Measurements from ENCODE around the gene TMEM247. TPM values are rescaled to one million over a fixed set of nuclear protein-coding genes. Genes with fewer than 3 reads are reported as not detected.
A peak's percentile ranks its signal among the peaks of the same experiment; 100 is the strongest.

Gene TMEM247
- total and polyA plus RNA-seq, 2 of the 8 experiments (the other 6 are each of a cell fraction or from before 2014, with no cell fraction given) = not detected

DNA sequence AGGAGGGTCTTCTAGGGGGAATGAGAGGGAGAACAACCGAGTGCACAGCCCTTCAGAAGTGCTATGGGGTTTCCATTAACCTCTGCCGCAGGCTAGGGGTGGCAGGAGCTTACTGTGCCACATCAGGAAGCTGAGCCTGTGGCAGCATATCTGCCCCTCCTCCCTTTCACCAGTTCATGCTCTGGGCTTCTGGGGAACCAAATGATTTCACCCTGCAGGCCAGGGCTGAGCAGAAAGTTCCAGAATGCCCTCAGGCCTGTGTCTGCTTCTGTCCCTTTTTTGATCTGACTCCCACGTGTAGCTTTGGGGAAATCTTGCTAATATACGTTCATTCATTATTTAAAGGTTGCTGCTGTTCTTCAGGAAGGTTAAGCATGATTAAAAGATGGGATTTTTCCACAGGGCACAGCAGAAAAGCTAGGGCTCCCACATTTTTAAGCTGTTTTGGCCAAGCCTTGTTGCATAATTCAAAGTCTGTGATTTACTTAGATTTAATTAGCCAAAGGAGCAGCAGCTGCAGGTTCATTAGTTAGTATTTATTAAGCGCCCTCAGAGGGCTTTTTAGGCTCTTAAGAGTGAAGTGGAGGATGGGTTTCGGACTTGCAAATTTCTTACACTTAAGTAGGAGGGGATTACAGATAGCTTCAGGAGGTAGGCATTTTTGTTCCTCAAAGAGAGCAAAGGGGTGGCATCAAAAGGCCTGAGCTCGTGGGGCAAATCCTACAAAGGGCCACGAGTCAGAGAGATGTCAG is 10.2 kb downstream of the TMEM247 start:
- no peak overlapping the region for H3K4me3 ChIP-seq (ENCODE audit: extremely low read depth in 1 of 4, insufficient read depth in 2 of 4, low read depth in 3 of 4, low read length in 4 of 4)
- no peak overlapping the region for H2AK5ac ChIP-seq (ENCODE audit: low read depth, low read length)
- H3K4ac ChIP-seq (replicated peaks; ENCODE audit: insufficient read length, low read depth, low read length) = no peak overlapping the region
- H3K9me3 ChIP-seq (ENCODE audit: insufficient read depth in 2 of 2, low read depth in 1 of 2, low read length in 1 of 2) = no peaks in the 10 kb centered on the region
- no peak overlapping the region for H3K9ac ChIP-seq (replicated peaks in 1 of 4; ENCODE audit: extremely low read depth in 1 of 4, low read depth in 3 of 4, low read length in 3 of 4)
- no peak overlapping the region for H2AFZ ChIP-seq (ENCODE audit: low read length)
- no peak overlapping the region for H2BK5ac ChIP-seq (ENCODE audit: low read depth, low read length)
- H4K91ac ChIP-seq (replicated peaks; ENCODE audit: insufficient read length, low read length) = no peak overlapping the region
- peak overlapping the region; percentile 21; the same call in 1 of the 2 replicates for H2BK15ac ChIP-seq (ENCODE audit: low read length)
- H3K36me3 ChIP-seq (ENCODE audit: control insufficient read depth in 2 of 4, insufficient read depth in 4 of 4, low read length in 3 of 4) = no peaks in the 10 kb centered on the region
- H3K14ac ChIP-seq (ENCODE audit: insufficient read length) = no peak overlapping the region
- no peak for DNase-seq (ENCODE audit: low read depth in 1 of 2, low spot score in 2 of 2)
- no peak overlapping the region for H2BK20ac ChIP-seq (ENCODE audit: low read length)
- H3K27ac ChIP-seq (ENCODE audit: low read depth, low read length) = no peak overlapping the region
- H2BK12ac ChIP-seq (ENCODE audit: low read depth, low read length) = no peak overlapping the region
- no peaks in the 10 kb centered on the region for H3K23me2 ChIP-seq (ENCODE audit: low read depth, low read length)
- H3K23ac ChIP-seq (ENCODE audit: insufficient read length) = no peak overlapping the region
- H3K79me2 ChIP-seq (ENCODE audit: control insufficient read depth in 1 of 2, insufficient read depth in 2 of 2, low read length in 2 of 2) = no peaks in the 10 kb centered on the region
- H3K18ac ChIP-seq (ENCODE audit: extremely low read depth, low read length) = no peak overlapping the region; the same call in 1 of the 2 replicates
- 79% methylated on average over 8 of the region's 8 CpGs; no CpG with 5 or more reads in 1 of the 2 experiments for WGBS, 2 experiments (ENCODE audit: extremely low coverage in 1 of 2, insufficient coverage in 1 of 2, insufficient read length in 1 of 2, insufficient replicate concordance in 2 of 2, low coverage in 1 of 2, low lambda C conversion rate in 2 of 2, missing lambda C conversion rate in 1 of 2)
- peaks cover 0 to 15% (median 7%) of the 10 kb centered on the region in 4 experiments; a peak in 4 of 7 replicates for H3K4me1 ChIP-seq (replicated peaks in 1 of 4; ENCODE audit: control insufficient read depth in 3 of 4, insufficient read depth in 4 of 4, low read length in 3 of 4)
- no peaks in the 10 kb centered on the region for H4K20me1 ChIP-seq (replicated peaks in 1 of 2; ENCODE audit: control insufficient read depth in 1 of 2, insufficient read depth in 2 of 2, low read length in 2 of 2)
- no peak overlapping the region for H2BK120ac ChIP-seq (replicated peaks; ENCODE audit: low read depth, low read length)
- no peak overlapping the region for H3K4me2 ChIP-seq (ENCODE audit: insufficient read depth in 1 of 2, low read depth in 2 of 2, low read length in 2 of 2)
- no peaks in the 10 kb centered on the region for H3K79me1 ChIP-seq (ENCODE audit: low read depth, low read length)
- H4K8ac ChIP-seq (ENCODE audit: extremely low read depth, insufficient read depth, low read length) = no peak overlapping the region
- H4K5ac ChIP-seq (ENCODE audit: insufficient read length, low read depth, low read length) = no peak overlapping the region
- POLR2A ChIA-PET (ENCODE audit: partially characterized antibody) = interaction anchor here (0.9 kb wide), 1 partner anchor 66 kb away, joined by 4 read pairs; no protein-coding TSS in a partner anchor
- H3K27me3 ChIP-seq (replicated peaks in 1 of 4; ENCODE audit: control insufficient read depth in 3 of 4, extremely low read depth in 1 of 4, insufficient read depth in 3 of 4, low read length in 3 of 4) = no peaks in the 10 kb centered on the region
- CTCF ChIA-PET (ENCODE audit: partially characterized antibody) = interaction anchor here (0.6 to 2.1 kb wide), 11 partner anchors 9 to 435 kb away, joined by 3 to 9 read pairs (median 4); no protein-coding TSS in a partner anchor
- H3K56ac ChIP-seq (replicated peaks; ENCODE audit: insufficient read length, low read depth, low read length) = no peak overlapping the region
- FAIRE-seq = no peak
- TF ChIP-seq RNF2 (IDR thresholded peaks at IDR 0.05; ENCODE audit: borderline replicate concordance, low read depth, low read length, missing control alignments, poor library complexity, severe bottlenecking) (no peak), MAX (IDR thresholded peaks at IDR 0.05) (no peak), BACH1 (IDR thresholded peaks at IDR 0.05; ENCODE audit: low read length) (no peak), CEBPB (IDR thresholded peaks at IDR 0.05; ENCODE audit: low read depth, low read length) (no peak), EGR1 (IDR thresholded peaks at IDR 0.05; ENCODE audit: borderline replicate concordance, low read depth, low read length) (no peak), SUZ12 (IDR thresholded peaks at IDR 0.05; ENCODE audit: low read length) (no peak), KDM1A (IDR thresholded peaks at IDR 0.05; ENCODE audit: borderline replicate concordance, low read length) (no peak), BRCA1 (IDR thresholded peaks at IDR 0.05; ENCODE audit: low read depth, low read length) (no peak), FOSL1 (IDR thresholded peaks at IDR 0.05; ENCODE audit: insufficient read depth, low read depth, low read length) (no peak), POU5F1 (IDR thresholded peaks at IDR 0.05; ENCODE audit: low read depth, low read length) (no peak), HDAC6 (IDR thresholded peaks at IDR 0.05; ENCODE audit: low read depth, low read length) (no peak), GTF2F1 (IDR thresholded peaks at IDR 0.05; ENCODE audit: borderline replicate concordance, low read depth, low read length) (no peak), SP4 (IDR thresholded peaks at IDR 0.05; ENCODE audit: low read length) (no peak)

Measured in H1 (cell line).